Ovary (tissue), 9 donors: ENCODE data around the gene TAF13. TPM values are rescaled to one million over a fixed set of nuclear protein-coding genes. Genes with fewer than 3 reads are reported as not detected.

Experiments used
- DNase-seq, 5 donors: peaks; one replicate each; pipeline ENCODE4 v3.0.0-alpha.2; 2019 to 2020
- H3K27ac ChIP-seq, 2 donors: fragments of 200-600 bp; one replicate each; pipeline versions ENCODE4 v1.5.1 to v1.8.0; 2019 to 2022
- H3K27me3 ChIP-seq: fragments of 200-600 bp; one replicate; pipeline ENCODE4 v1.8.0; 2022
- H3K36me3 ChIP-seq: fragments of 200-600 bp; sonication (generic); one replicate; pipeline ENCODE4 v1.5.1; 2019
- H3K4me1 ChIP-seq: one replicate; pipeline ENCODE4 v1.8.1; 2013; ENCODE audit warnings: mild to moderate bottlenecking, moderate library complexity; ENCODE audit not compliant: insufficient read depth
- H3K4me3 ChIP-seq: fragments of 200-600 bp; sonication (generic); one replicate; pipeline ENCODE4 v1.5.1; 2017
- H3K9me3 ChIP-seq, 2 donors: fragments of 200-600 bp in 1 of 2; sonication (generic) in 1 of 2; one replicate each; pipeline versions ENCODE4 v1.5.1 to v1.8.1; 2013 to 2019; ENCODE audit warnings: mild to moderate bottlenecking in 1 of 2, moderate library complexity in 1 of 2
- EP300 ChIP-seq: sonication (generic); formaldehyde crosslinking; IDR thresholded peaks from one replicate; pipeline ENCODE4 v1.6.1; 2017; ENCODE audit warnings: antibody characterized with exemption
- POLR2A ChIP-seq: fragments of 450-650 bp; IDR thresholded peaks from one replicate; pipeline ENCODE4 v1.6.1; 2017; ENCODE audit warnings: antibody characterized with exemption, mild to moderate bottlenecking, moderate library complexity
- WGBS, 3 donors: extraction: QIAGEN DNeasy Blood & Tissue Kit in 1 of 3; methylation state at CpG; one replicate each; pipeline versions ENCODE4 v1.1.5 to v1.1.7; 2013 to 2017; 5-methylcytosine and 5-hydroxymethylcytosine counted together
- intact Hi-C, 4 donors: fragments of 100-400 bp; cut with DNase I; formaldehyde crosslinking; loops; one replicate each; pipeline versions ENCODE4 v1.11.0 to v1.15.1; 2022 to 2023
- polyA plus RNA-seq, 2 donors: library from polyadenylated mRNA; stranded (reverse); fragments of 200-250 nt in 1 of 2; fragments of 350-450 nt in 1 of 2; fragmentation: Illumina TruSeq in 1 of 2; extraction: RNeasy Lipid Tissue Mini Kit (QIAGEN cat#74804) in 1 of 2; gene quantifications; one replicate each; pipeline ENCODE4 v1.2.3, GENCODE V29; 2013 to 2014
- total RNA-seq, 7 donors: library from RNA; depleted of rRNA in 2 of 7; stranded (reverse); fragments of >200 nt in 2 of 7; fragmentation: NEBNext Ultra II Directional in 3 of 7; extraction: Animal tissue kit (Norgen Biotek cat#: 25700) in 3 of 7; gene quantifications; one replicate each; pipeline versions ENCODE4 v1.1.0 to v1.2.4, GENCODE V29; 2016 to 2023
- TF ChIP-seq, protein P1 (sequence below), 3 donors: fragments of 450-650 bp in 2 of 3; fragments of 200-600 bp in 1 of 3; IDR thresholded peaks; one replicate each; pipeline versions ENCODE4 v1.5.1 to v1.8.0; 2016 to 2022; ENCODE audit warnings: antibody characterized with exemption in 3 of 3, mild to moderate bottlenecking in 1 of 3
- donor health status: DM: no; HTN: no; CAD: no; lungs with moderate emphysema.
- donor health status: DM: no; HTN: no; CAD: no.
- donor health status: Bipolar disorder and iron deficiency.
- donor health status: DM: yes; HTN: yes; CAD: no.
- donor health status: DM: no; HTN: no; CAD: no.
- donor health status: DM: yes; HTN: yes; CAD: no.

TAF13 gene
- total and polyA plus RNA-seq, 9 donors, result 6.6 to 29.2 (median 19.5) TPM

DNA sequence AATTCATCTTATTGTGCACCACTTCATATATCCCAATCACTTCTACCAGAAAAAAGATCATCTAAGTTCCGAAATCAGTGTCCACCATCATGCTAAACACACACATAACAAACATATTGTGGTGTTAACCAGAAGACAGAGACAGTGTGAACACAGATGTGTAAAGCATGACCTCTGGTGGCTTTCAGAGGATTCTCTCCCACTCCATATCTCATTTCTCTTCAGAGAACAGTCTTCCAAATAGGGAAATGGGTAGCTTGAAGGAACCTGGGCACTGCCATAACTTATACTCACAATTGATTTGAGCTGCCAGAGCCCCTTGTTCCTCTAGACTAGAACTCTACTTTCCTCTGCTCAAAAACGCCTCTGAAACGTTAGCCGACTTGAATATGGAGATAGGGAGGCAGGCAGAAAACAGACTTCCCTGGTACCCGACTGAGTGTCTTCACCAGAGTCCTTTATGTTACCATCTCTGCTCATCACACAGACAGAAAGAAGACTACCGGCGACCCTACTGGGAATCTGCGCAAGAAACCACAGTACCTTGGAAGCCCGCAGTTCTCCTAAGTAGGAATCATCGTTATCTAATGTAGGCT, 36.4 kb upstream of the TAF13 start:
- no peak for DNase-seq
- Histone ChIP-seq H3K27ac (no peak overlapping the region), H3K36me3 (no peaks in the 10 kb centered on the region), H3K4me1 (peaks cover 5% of the 10 kb centered on the region), H3K4me3 (no peak overlapping the region), H3K9me3 (no peaks in the 10 kb centered on the region), H3K27me3 (no peaks in the 10 kb centered on the region)
- intact Hi-C loops, result loop anchor here in 2 of 4 donors (10.0 kb wide), 3 partner anchors 87 to 153 kb away; partner anchors contain the start of gene CLCC1 (in 1 of the 2)
- TF ChIP-seq, protein P1, sequence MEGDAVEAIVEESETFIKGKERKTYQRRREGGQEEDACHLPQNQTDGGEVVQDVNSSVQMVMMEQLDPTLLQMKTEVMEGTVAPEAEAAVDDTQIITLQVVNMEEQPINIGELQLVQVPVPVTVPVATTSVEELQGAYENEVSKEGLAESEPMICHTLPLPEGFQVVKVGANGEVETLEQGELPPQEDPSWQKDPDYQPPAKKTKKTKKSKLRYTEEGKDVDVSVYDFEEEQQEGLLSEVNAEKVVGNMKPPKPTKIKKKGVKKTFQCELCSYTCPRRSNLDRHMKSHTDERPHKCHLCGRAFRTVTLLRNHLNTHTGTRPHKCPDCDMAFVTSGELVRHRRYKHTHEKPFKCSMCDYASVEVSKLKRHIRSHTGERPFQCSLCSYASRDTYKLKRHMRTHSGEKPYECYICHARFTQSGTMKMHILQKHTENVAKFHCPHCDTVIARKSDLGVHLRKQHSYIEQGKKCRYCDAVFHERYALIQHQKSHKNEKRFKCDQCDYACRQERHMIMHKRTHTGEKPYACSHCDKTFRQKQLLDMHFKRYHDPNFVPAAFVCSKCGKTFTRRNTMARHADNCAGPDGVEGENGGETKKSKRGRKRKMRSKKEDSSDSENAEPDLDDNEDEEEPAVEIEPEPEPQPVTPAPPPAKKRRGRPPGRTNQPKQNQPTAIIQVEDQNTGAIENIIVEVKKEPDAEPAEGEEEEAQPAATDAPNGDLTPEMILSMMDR (IDR thresholded peaks at IDR 0.05), result no peak
- no peak for TF ChIP-seq EP300
- no peak for TF ChIP-seq POLR2A
- 17 to 20% (median 20%) methylated on average over 10 of the region's 10 CpGs for WGBS, 3 donors

DNA sequence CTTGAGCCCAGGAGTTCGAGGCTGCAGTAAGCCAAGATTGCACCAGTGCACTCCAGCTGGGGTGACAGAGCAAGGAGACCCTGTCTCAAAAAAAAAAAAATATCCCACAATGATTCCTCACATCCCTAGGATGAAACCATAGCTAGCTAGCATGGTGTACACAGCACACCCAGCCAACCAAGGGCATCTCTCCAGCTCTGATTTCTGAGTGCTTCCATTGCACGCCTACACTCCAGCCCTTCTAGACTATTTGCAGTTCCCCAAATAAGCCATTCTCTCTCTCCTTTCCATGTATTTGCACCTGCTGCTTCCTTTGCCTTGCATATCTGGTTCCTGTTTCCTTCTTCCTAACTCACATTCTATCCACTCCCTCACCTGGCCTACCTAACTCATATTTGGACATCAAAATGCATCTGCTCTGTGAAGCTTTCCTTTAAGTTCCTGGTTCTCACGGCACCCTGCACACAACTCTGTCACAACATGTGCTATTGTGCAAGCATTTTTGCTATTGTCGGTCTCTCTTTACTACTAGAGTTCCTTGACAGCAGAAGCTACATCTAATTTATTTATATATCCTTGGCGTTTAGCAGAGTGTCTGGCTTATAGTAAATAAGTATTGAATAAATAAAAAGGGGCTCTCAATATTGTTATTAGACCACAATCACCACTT, 35.7 kb upstream of the TAF13 start:
- no peaks in the 10 kb centered on the region for H3K27me3 ChIP-seq
- intact Hi-C loops, result loop anchor here in 2 of 4 donors (10.0 kb wide), 3 partner anchors 87 to 153 kb away; partner anchors contain the start of gene CLCC1 (in 1 of the 2)

DNA sequence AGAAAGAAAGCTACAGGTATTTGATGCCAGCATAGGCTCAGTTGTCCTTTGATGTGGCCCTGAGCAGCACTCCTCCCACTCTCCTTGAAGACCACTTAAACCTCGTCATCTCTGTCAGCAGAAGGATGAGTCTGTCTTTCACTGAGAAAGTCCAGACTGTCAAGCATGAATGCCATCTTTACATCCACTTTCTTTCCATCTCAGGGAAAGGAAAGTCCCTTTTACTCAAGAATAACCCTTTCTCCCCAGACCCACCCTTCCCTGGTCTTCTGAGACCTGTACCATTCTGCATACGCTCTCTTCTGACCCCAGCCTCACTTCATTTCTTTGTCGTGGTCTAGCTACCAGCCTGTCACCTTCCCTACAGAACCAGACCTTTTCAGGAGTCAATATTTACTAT, 34.1 kb upstream of the TAF13 start:
- peaks cover 5% of the 10 kb centered on the region for H3K4me1 ChIP-seq
- H3K4me3 ChIP-seq, result no peak overlapping the region
- H3K36me3 ChIP-seq, result no peaks in the 10 kb centered on the region
- TF ChIP-seq POLR2A (no peak), EP300 (no peak)
- TF ChIP-seq, protein P1 (IDR thresholded peaks at IDR 0.05), result no peak
- H3K9me3 ChIP-seq, result no peaks in the 10 kb centered on the region
- intact Hi-C loops, result loop anchor here in 2 of 4 donors (10.0 kb wide), 3 partner anchors 85 to 155 kb away; partner anchors contain the start of gene CLCC1 (in 1 of the 2)
- H3K27me3 ChIP-seq, result no peaks in the 10 kb centered on the region
- WGBS, 3 donors, result 52 to 67% (median 55%) methylated on average over 3 of the region's 3 CpGs
- no peak overlapping the region for H3K27ac ChIP-seq
- no peak for DNase-seq

More for the DNA sequence above, 35.7 kb upstream of the TAF13 start:
- no peaks in the 10 kb centered on the region for H3K9me3 ChIP-seq
- no peak for TF ChIP-seq POLR2A
- no peak for TF ChIP-seq EP300
- TF ChIP-seq, protein P1 (IDR thresholded peaks at IDR 0.05), result no peak
- 59 to 69% (median 61%) methylated on average over 5 of the region's 5 CpGs for WGBS, 3 donors
- no peak overlapping the region for H3K4me3 ChIP-seq
- no peaks in the 10 kb centered on the region for H3K36me3 ChIP-seq
- peaks cover 5% of the 10 kb centered on the region for H3K4me1 ChIP-seq
- H3K27ac ChIP-seq, result no peak overlapping the region
- no peak for DNase-seq

DNA sequence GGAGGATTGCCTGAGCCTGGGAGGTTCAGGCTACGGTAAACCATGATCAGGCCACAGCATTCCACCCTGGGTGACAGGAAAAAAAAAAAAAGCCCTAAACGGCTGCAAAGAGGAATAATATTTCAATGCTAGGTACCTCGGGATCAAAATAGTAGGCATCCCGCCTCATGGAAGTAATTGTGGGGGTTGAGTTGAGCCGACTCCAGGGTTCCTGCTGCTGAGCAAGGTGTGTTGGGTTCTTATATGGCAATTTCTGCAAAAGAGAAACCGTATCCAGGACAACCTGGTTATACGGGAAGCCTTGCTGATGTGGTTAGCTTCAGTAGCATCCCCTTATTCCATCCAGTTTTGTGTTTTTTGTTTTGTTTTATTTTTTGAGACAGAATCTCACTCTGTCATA, 32.0 kb upstream of the TAF13 start:
- WGBS, 3 donors, result 70 to 79% (median 75%) methylated on average over 7 of the region's 7 CpGs
- no peaks in the 10 kb centered on the region for H3K36me3 ChIP-seq
- H3K4me1 ChIP-seq, result peaks cover 3% of the 10 kb centered on the region
- H3K27me3 ChIP-seq, result no peaks in the 10 kb centered on the region
- no peak overlapping the region for H3K27ac ChIP-seq
- no peak overlapping the region for H3K4me3 ChIP-seq
- no peak for DNase-seq
- TF ChIP-seq POLR2A (no peak), EP300 (no peak)
- no peaks in the 10 kb centered on the region for H3K9me3 ChIP-seq
- intact Hi-C loops, result no loop called here

DNA sequence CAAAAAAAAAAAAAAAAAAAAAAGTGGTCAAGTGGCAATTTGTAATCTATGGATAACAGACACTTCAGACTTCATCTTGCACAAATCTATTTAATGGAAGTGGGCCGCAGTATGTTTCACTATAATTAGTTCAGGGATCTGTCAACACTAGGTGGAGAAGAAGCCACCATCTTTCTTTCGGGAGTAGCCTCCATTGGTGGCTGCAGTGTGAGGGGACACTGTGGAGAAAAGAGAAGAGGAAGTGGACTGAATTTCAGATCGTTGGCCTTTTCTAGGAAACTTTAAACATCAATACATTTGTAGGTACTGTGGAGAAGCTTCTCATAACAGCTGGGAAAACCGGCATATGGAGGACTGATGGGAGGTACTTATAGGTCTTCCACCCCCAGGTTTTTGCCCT, 30.1 kb upstream of the TAF13 start:
- Histone ChIP-seq H3K4me1 (no peaks in the 10 kb centered on the region), H3K9me3 (no peaks in the 10 kb centered on the region), H3K4me3 (no peak overlapping the region), H3K27me3 (no peaks in the 10 kb centered on the region), H3K27ac (no peak overlapping the region), H3K36me3 (no peaks in the 10 kb centered on the region)
- no peak for DNase-seq
- TF ChIP-seq, protein P1 (IDR thresholded peaks at IDR 0.05), result no peak
- no peak for TF ChIP-seq EP300
- TF ChIP-seq POLR2A, result no peak
- intact Hi-C loops, result no loop called here
- WGBS, 3 donors, result 76 to 87% (median 85%) methylated on average over 4 of the region's 4 CpGs
